IMR-90 (cell line): ENCODE results near the gene APPBP2. TPM values are rescaled to one million over a fixed set of nuclear protein-coding genes. Genes with fewer than 3 reads are reported as not detected.

ENCODE experiments used
- ATAC-seq: fragments of 200-7000 bp; cut with Tn5 transposase; 2 replicates; pipeline ENCODE4 v1.9.1; 2020; ENCODE audit warnings: low read depth, mild to moderate bottlenecking, moderate library complexity
- BruUV-seq: library from RNA; stranded (reverse); fragments of 400-500 nt; replicated peaks from 2 replicates; lab custom pipeline; 2021; lab: Mats Ljungman, UMichigan
- CTCF ChIA-PET: fragments of 300-600 bp; formaldehyde crosslinking; extraction: SDS; loops from one replicate; lab custom pipeline; 2021; ENCODE audit warnings: antibody characterized with exemption; lab: Yijun Ruan, JAX
- POLR2A ChIA-PET: fragments of 300-600 bp; sonication (Branson Sonifier 250); formaldehyde crosslinking; loops from one replicate; lab custom pipeline; 2022; ENCODE audit warnings: antibody characterized with exemption; ENCODE audit not compliant: unreplicated experiment; lab: Charles Lee
- DNase-seq: peaks from one replicate; pipeline ENCODE4 v3.0.0; 2013
- H2AFZ ChIP-seq: replicated peaks from 2 replicates; pipeline ENCODE3; 2013; ENCODE audit warnings: low read length, mild to moderate bottlenecking; ENCODE audit not compliant: poor library complexity
- H2AK5ac ChIP-seq: 2 replicates; pipeline ENCODE4 v1.6.1; 2013; ENCODE audit warnings: low read depth, low read length, inconsistent platforms
- H2AK9ac ChIP-seq: replicated peaks from 2 replicates; pipeline ENCODE3; 2013; ENCODE audit warnings: mild to moderate bottlenecking, low read depth, low read length, moderate library complexity; ENCODE audit not compliant: poor library complexity
- H2BK120ac ChIP-seq: 2 replicates; pipeline ENCODE4 v1.6.1; 2013; ENCODE audit warnings: low read depth, low read length, inconsistent platforms
- H2BK15ac ChIP-seq: 3 replicates; pipeline ENCODE4 v1.6.1; 2013; ENCODE audit warnings: low read depth, low read length, inconsistent platforms
- H2BK20ac ChIP-seq: 2 replicates; pipeline ENCODE4 v1.6.1; 2013; ENCODE audit warnings: low read depth, mild to moderate bottlenecking, inconsistent platforms, low read length, moderate library complexity
- H2BK5ac ChIP-seq: 2 replicates; pipeline ENCODE4 v1.6.1; 2013; ENCODE audit warnings: mild to moderate bottlenecking, low read depth, low read length, inconsistent platforms; ENCODE audit not compliant: poor library complexity, severe bottlenecking
- H3K14ac ChIP-seq: replicated peaks from 2 replicates; pipeline ENCODE4 v1.6.1; 2013; ENCODE audit warnings: low read depth, low read length, inconsistent platforms
- H3K18ac ChIP-seq: 2 replicates; pipeline ENCODE4 v1.6.1; 2013; ENCODE audit warnings: low read depth, low read length, control low read depth
- H3K23ac ChIP-seq: 2 replicates; pipeline ENCODE4 v1.6.1; 2013; ENCODE audit warnings: low read depth, low read length, inconsistent platforms
- H3K27ac ChIP-seq: 2 replicates; pipeline ENCODE4 v1.5.1; 2013; ENCODE audit warnings: mild to moderate bottlenecking, control low read depth, low read length; ENCODE audit not compliant: insufficient read depth
- H3K27me3 ChIP-seq: 2 replicates; pipeline ENCODE4 v1.6.1; 2013; ENCODE audit warnings: low read length; ENCODE audit not compliant: control insufficient read depth, insufficient read depth
- H3K36me3 ChIP-seq: 2 replicates; pipeline ENCODE4 v1.6.1; 2013; ENCODE audit warnings: low read length, mixed read lengths; ENCODE audit not compliant: control insufficient read depth, insufficient read depth
- H3K4ac ChIP-seq: 2 replicates; pipeline ENCODE4 v1.6.1; 2013; ENCODE audit warnings: low read depth, low read length, inconsistent platforms
- H3K4me1 ChIP-seq: 2 replicates; pipeline ENCODE4 v1.6.1; 2013; ENCODE audit warnings: low read length, mixed read lengths; ENCODE audit not compliant: control insufficient read depth, insufficient read depth
- H3K4me2 ChIP-seq: 2 replicates; pipeline ENCODE4 v1.6.1; 2013; ENCODE audit warnings: low read depth, mild to moderate bottlenecking, control low read depth, low read length, moderate library complexity
- H3K4me3 ChIP-seq: 2 replicates; pipeline ENCODE4 v1.5.1; 2013; ENCODE audit warnings: low read depth, mild to moderate bottlenecking, control low read depth, low read length, moderate library complexity; ENCODE audit not compliant: insufficient read depth
- H3K56ac ChIP-seq: 2 replicates; pipeline ENCODE4 v1.6.1; 2013; ENCODE audit warnings: low read length, inconsistent platforms; ENCODE audit not compliant: insufficient read depth; ENCODE audit errors: extremely low read depth
- H3K79me1 ChIP-seq, 2 experiments: 2 replicates each; pipeline ENCODE4 v1.6.1; 2013; ENCODE audit warnings: low read length in 2 of 2, inconsistent platforms in 1 of 2, low read depth in 1 of 2
- H3K9ac ChIP-seq: 2 replicates; pipeline ENCODE4 v1.6.1; 2013; ENCODE audit warnings: low read depth, low read length, control low read depth
- H3K9me1 ChIP-seq: 2 replicates; pipeline ENCODE4 v1.6.1; 2013; ENCODE audit warnings: low read length, inconsistent platforms; ENCODE audit not compliant: insufficient read depth
- H3K9me3 ChIP-seq: 2 replicates; pipeline ENCODE4 v1.6.1; 2013; ENCODE audit warnings: low read length; ENCODE audit not compliant: control insufficient read depth, insufficient read depth
- H4K20me1 ChIP-seq: 2 replicates; pipeline ENCODE4 v1.6.1; 2013; ENCODE audit warnings: low read length, inconsistent platforms; ENCODE audit not compliant: insufficient read depth
- H4K5ac ChIP-seq: 2 replicates; pipeline ENCODE4 v1.6.1; 2013; ENCODE audit warnings: mild to moderate bottlenecking, low read depth, low read length, control low read depth
- H4K8ac ChIP-seq, 2 experiments: 2 replicates each; pipeline ENCODE4 v1.6.1; 2013; ENCODE audit warnings: low read depth in 2 of 2, low read length in 2 of 2, control low read depth in 1 of 2, inconsistent platforms in 1 of 2
- H4K91ac ChIP-seq: 2 replicates; pipeline ENCODE4 v1.6.1; 2013; ENCODE audit warnings: low read depth, low read length, inconsistent platforms; ENCODE audit not compliant: insufficient read depth
- BHLHE40 ChIP-seq: fragments of 150-350 bp; IDR thresholded peaks from 2 replicates; pipeline ENCODE4 v1.6.1; 2016; ENCODE audit warnings: mild to moderate bottlenecking, low read depth, low read length
- CEBPB ChIP-seq: IDR thresholded peaks from 2 replicates; pipeline ENCODE4 v1.6.1; 2012; ENCODE audit warnings: low read depth, low read length, improper control_type of control experiment
- CHD1 ChIP-seq: IDR thresholded peaks from 2 replicates; pipeline ENCODE4 v1.6.1; 2012; ENCODE audit warnings: low read depth, low read length, improper control_type of control experiment
- CTCF ChIP-seq: conservative IDR thresholded peaks from 2 replicates; pipeline ENCODE4 v1.5.1; 2012; ENCODE audit warnings: mild to moderate bottlenecking, low read depth, low read length, improper control_type of control experiment
- ELK1 ChIP-seq: fragments of 150-350 bp; IDR thresholded peaks from 2 replicates; pipeline ENCODE4 v1.6.1; 2016; ENCODE audit warnings: low read depth, mild to moderate bottlenecking, low read length, moderate library complexity, borderline replicate concordance
- FOS ChIP-seq: fragments of 150-350 bp; IDR thresholded peaks from 2 replicates; pipeline ENCODE4 v1.6.1; 2016; ENCODE audit warnings: low read depth, low read length
- MAFK ChIP-seq: IDR thresholded peaks from 2 replicates; pipeline ENCODE4 v1.6.1; 2012; ENCODE audit warnings: low read depth, low read length, improper control_type of control experiment
- MAZ ChIP-seq: IDR thresholded peaks from 2 replicates; pipeline ENCODE4 v1.6.1; 2012; ENCODE audit warnings: low read depth, mild to moderate bottlenecking, low read length, improper control_type of control experiment, moderate library complexity, borderline replicate concordance
- MXI1 ChIP-seq: IDR thresholded peaks from 2 replicates; pipeline ENCODE4 v1.6.1; 2012; ENCODE audit warnings: low read depth, mild to moderate bottlenecking, low read length, moderate library complexity, borderline replicate concordance
- NFE2L2 ChIP-seq: fragments of 150-350 bp; IDR thresholded peaks from 2 replicates; pipeline ENCODE4 v1.6.1; 2016; ENCODE audit warnings: low read depth, mild to moderate bottlenecking, low read length
- POLR2A ChIP-seq: IDR thresholded peaks from 2 replicates; pipeline ENCODE4 v1.6.1; 2012; ENCODE audit warnings: mild to moderate bottlenecking, low read depth, low read length
- RAD21 ChIP-seq: IDR thresholded peaks from 2 replicates; pipeline ENCODE4 v1.6.1; 2012; ENCODE audit warnings: low read length, improper control_type of control experiment
- RCOR1 ChIP-seq: IDR thresholded peaks from 2 replicates; pipeline ENCODE4 v1.6.1; 2012; ENCODE audit warnings: mild to moderate bottlenecking, low read length, improper control_type of control experiment; ENCODE audit not compliant: insufficient replicate concordance
- RFX5 ChIP-seq: IDR thresholded peaks from 2 replicates; pipeline ENCODE4 v1.8.0; 2012; ENCODE audit warnings: low read depth, mild to moderate bottlenecking, low read length, moderate library complexity
- SMC3 ChIP-seq: fragments of 150-350 bp; IDR thresholded peaks from 2 replicates; pipeline ENCODE4 v1.6.1; 2016; ENCODE audit warnings: low read depth, mild to moderate bottlenecking, antibody characterized with exemption, low read length, moderate library complexity
- USF2 ChIP-seq: fragments of 150-350 bp; IDR thresholded peaks from 2 replicates; pipeline ENCODE4 v1.6.1; 2017; ENCODE audit warnings: mild to moderate bottlenecking, antibody characterized with exemption, low read length, low read depth
- dilution Hi-C: fragments of 300-500 bp; cut with HindIII; formaldehyde crosslinking; loops from one replicate; pipeline ENCODE4 v1.14.3; 2018; ENCODE audit warnings: low sequenced_read_pairs; ENCODE audit not compliant: unreplicated experiment
- in situ Hi-C: fragments of 300-500 bp; cut with MboI; formaldehyde crosslinking; loops from 3 replicates; pipeline ENCODE4 v1.14.3; 2019; ENCODE audit warnings: low sequenced_read_pairs, inconsistent platforms, mixed read lengths
- intact Hi-C: fragments of 100-400 bp; cut with micrococcal nuclease; formaldehyde crosslinking; loops from 2 replicates; pipeline ENCODE4 v1.10.0; 2022
- polyA plus RNA-seq, 3 experiments: library from polyadenylated mRNA; depleted of rRNA; stranded (reverse); fragments of >200 nt; gene quantifications; 2 replicates each; pipeline ENCODE4 v1.2.3, GENCODE V29; 2012; ENCODE audit warnings: low replicate concordance in 1 of 3
- total RNA-seq: library from RNA; depleted of rRNA; stranded (reverse); fragments of >200 nt; gene quantifications from 2 replicates; pipeline ENCODE4 v1.2.3, GENCODE V29; 2012

The APPBP2 gene
- total and polyA plus RNA-seq, 2 of the 4 experiments (the other 2 are of a cell fraction) = 12.3 to 93.9 TPM

DNA sequence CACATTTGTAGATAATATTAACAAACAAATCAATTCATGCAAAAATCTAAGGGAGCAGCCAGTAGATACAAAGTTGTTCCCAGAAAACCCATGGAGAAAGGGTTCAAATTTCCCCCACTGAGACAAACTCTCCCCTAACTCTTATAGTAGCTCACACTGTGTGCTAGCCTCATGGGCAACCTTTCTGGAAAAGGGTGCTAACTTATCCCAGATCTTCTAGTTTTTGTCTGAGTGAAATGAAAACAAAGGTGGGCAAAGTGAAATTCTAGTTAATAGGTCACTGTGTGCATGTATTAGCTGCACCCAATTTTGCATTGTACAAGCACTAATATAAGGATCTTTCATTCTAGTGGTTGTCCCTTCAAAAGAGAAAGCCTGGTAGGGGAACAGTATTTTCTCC is 124.2 kb downstream of the APPBP2 start:
- H4K5ac ChIP-seq = no peak overlapping the region
- H3K4me2 ChIP-seq = no peak overlapping the region
- no peaks in the 10 kb centered on the region for H3K36me3 ChIP-seq
- H3K56ac ChIP-seq = no peak overlapping the region
- 0 out of 2 replicates have a peak, but pooled peaks cover 2% of the 10 kb centered on the region for H3K4me1 ChIP-seq
- no peaks in the 10 kb centered on the region for H4K20me1 ChIP-seq
- H2AFZ ChIP-seq = no peak overlapping the region
- no peak overlapping the region for H3K23ac ChIP-seq
- peaks cover 1% of the 10 kb centered on the region; the same call in 1 of the 2 replicates for H3K27me3 ChIP-seq
- CTCF ChIA-PET = no interaction called here
- no peak overlapping the region for H2BK20ac ChIP-seq
- no peak overlapping the region for H2AK9ac ChIP-seq
- dilution Hi-C loops = no loop called here
- no peak overlapping the region for H2BK5ac ChIP-seq
- no peak for TF ChIP-seq ELK1
- no peak for TF ChIP-seq NFE2L2
- no peak for TF ChIP-seq SMC3
- TF ChIP-seq CEBPB = no peak
- no peak for TF ChIP-seq POLR2A
- TF ChIP-seq RFX5 = no peak
- no peak for TF ChIP-seq RAD21
- TF ChIP-seq CTCF = no peak
- no peak for TF ChIP-seq BHLHE40
- no peak for TF ChIP-seq CHD1
- TF ChIP-seq MXI1 = no peak
- no peak for TF ChIP-seq MAFK
- TF ChIP-seq MAZ = no peak
- no peak for TF ChIP-seq RCOR1
- TF ChIP-seq FOS = no peak
- no peak for TF ChIP-seq USF2
- peaks cover 3% of the 10 kb centered on the region; the same call in 1 of the 2 replicates for H3K9me1 ChIP-seq
- H3K27ac ChIP-seq = no peak overlapping the region
- H3K79me1 ChIP-seq = no peaks in the 10 kb centered on the region
- no peak overlapping the region for H3K4ac ChIP-seq
- DNase-seq = no peak
- intact Hi-C loops = no loop called here
- ATAC-seq = no peak
- in situ Hi-C loops = loop anchor here (25.0 kb wide), 1 partner anchor 265 kb away; the partner anchor contains the start of gene CA4
- no peak overlapping the region for H3K4me3 ChIP-seq
- POLR2A ChIA-PET = no interaction called here
- no peak overlapping the region for H2BK120ac ChIP-seq
- no TSS peak for BruUV-seq
- H2BK15ac ChIP-seq = no peak overlapping the region
- H3K14ac ChIP-seq = no peak overlapping the region
- H3K9ac ChIP-seq = no peak overlapping the region
- H2AK5ac ChIP-seq = no peak overlapping the region
- H4K8ac ChIP-seq = no peak overlapping the region
- no peaks in the 10 kb centered on the region for H3K9me3 ChIP-seq
- no peak overlapping the region for H4K91ac ChIP-seq
- no peak overlapping the region for H3K18ac ChIP-seq
